Measurements from ENCODE around the gene EIF4G2. TPM values are rescaled to one million over a fixed set of nuclear protein-coding genes. Genes with fewer than 3 reads are reported as not detected.

The EIF4G2 gene
- total RNA-seq, 1 experiment from 2014 or later = 2,422 TPM

DNA sequence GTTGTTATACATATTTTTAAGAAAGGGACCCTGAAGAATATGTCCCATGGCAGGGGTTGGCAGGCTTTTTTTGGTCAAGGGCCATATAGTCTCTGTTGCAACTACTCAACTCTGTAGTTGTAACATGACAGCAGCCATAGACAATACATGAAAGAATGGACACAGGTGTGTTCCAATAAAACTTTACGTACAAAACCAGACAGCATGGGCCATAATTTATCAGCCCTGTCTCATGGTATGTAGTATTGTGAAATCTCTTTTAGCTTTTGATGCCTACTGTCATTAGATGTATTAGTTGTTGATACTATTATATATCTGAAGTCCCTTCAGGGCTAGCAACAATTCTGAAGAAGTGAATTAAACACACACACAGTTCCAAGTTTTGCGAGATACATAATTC is 46.6 kb upstream of the EIF4G2 start:
- ATAC-seq = no peak
- Histone ChIP-seq H3K4me1 (ENCODE audit: control insufficient read depth, insufficient read depth, low read length) (peaks cover 37% of the 10 kb centered on the region), H3K4me3 (ENCODE audit: low read depth in 2 of 2, low read length in 2 of 2) (peak overlapping the region in 1 of 2 experiments; percentile 87; a peak in 3 of 4 replicates), H3K27me3 (ENCODE audit: control insufficient read depth, insufficient read depth, low read length) (no peaks in the 10 kb centered on the region), H3K27ac (ENCODE audit: low read length) (peak overlapping the region; percentile 100), H3K9me3 (ENCODE audit: control insufficient read depth, insufficient read depth, low read depth, low read length) (no peaks in the 10 kb centered on the region), H3K36me3 (ENCODE audit: control insufficient read depth, insufficient read depth, low read length) (peaks cover 53% of the 10 kb centered on the region)
- CTCF ChIA-PET = interaction anchor here (1.4 kb wide), 1 partner anchor 46 kb away, joined by 3 read pairs; the partner anchor contains the start of gene EIF4G2
- no peak for DNase-seq (ENCODE audit: low read depth, low spot score)
- intact Hi-C loops (cut with micrococcal nuclease; ENCODE audit: unreplicated experiment) = loop anchor here (5.0 kb wide), 1 partner anchor 48 kb away; the partner anchor contains the start of gene EIF4G2
- POLR2A ChIA-PET = interaction anchor here (0.6 to 2.4 kb wide), 4 partner anchors 21 to 72 kb away, joined by 3 to 28 read pairs (median 4); partner anchors contain the start of gene EIF4G2
- in situ Hi-C loops (cut with HindIII; ENCODE audit: low pct_unique_long_range_greater_than_20kb, low sequenced_read_pairs) = no loop called here
- no peak for TF ChIP-seq POLR2AphosphoS5 (IDR thresholded peaks at IDR 0.05; ENCODE audit: low read depth, low read length)
- TF ChIP-seq, protein P1, sequence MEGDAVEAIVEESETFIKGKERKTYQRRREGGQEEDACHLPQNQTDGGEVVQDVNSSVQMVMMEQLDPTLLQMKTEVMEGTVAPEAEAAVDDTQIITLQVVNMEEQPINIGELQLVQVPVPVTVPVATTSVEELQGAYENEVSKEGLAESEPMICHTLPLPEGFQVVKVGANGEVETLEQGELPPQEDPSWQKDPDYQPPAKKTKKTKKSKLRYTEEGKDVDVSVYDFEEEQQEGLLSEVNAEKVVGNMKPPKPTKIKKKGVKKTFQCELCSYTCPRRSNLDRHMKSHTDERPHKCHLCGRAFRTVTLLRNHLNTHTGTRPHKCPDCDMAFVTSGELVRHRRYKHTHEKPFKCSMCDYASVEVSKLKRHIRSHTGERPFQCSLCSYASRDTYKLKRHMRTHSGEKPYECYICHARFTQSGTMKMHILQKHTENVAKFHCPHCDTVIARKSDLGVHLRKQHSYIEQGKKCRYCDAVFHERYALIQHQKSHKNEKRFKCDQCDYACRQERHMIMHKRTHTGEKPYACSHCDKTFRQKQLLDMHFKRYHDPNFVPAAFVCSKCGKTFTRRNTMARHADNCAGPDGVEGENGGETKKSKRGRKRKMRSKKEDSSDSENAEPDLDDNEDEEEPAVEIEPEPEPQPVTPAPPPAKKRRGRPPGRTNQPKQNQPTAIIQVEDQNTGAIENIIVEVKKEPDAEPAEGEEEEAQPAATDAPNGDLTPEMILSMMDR (IDR thresholded peaks at IDR 0.05) = no peak
- TF ChIP-seq REST (IDR thresholded peaks at IDR 0.05; ENCODE audit: insufficient read depth in 1 of 2, low read depth in 2 of 2, low read length in 1 of 2) = no peak
- no peak for TF ChIP-seq TCF7L2 (IDR thresholded peaks at IDR 0.05; ENCODE audit: low read depth, low read length)
- no peak for TF ChIP-seq SIN3A (IDR thresholded peaks at IDR 0.05; ENCODE audit: borderline replicate concordance, insufficient read depth, low read depth, low read length)
- no TSS peak for BruUV-seq (replicated peaks)

- H3K9me3 ChIP-seq (ENCODE audit: control insufficient read depth, insufficient read depth, low read depth, low read length) = no peaks in the 10 kb centered on the region
- in situ Hi-C loops (cut with HindIII; ENCODE audit: low pct_unique_long_range_greater_than_20kb, low sequenced_read_pairs) = no loop called here
These were observed 39.5 kb upstream of the EIF4G2 start for GRCh38 chr11:10847960-10848860.

More at GRCh38 chr11:10847960-10848860, 39.5 kb upstream of the EIF4G2 start:
- Histone ChIP-seq H3K36me3 (ENCODE audit: control insufficient read depth, insufficient read depth, low read length) (peaks cover 14% of the 10 kb centered on the region; the same call in 1 of the 2 replicates), H3K4me3 (ENCODE audit: low read depth in 2 of 2, low read length in 2 of 2) (no peak overlapping the region), H3K4me1 (ENCODE audit: control insufficient read depth, insufficient read depth, low read length) (peaks cover 4% of the 10 kb centered on the region; the same call in 1 of the 2 replicates), H3K27me3 (ENCODE audit: control insufficient read depth, insufficient read depth, low read length) (no peaks in the 10 kb centered on the region), H3K27ac (ENCODE audit: low read length) (no peak overlapping the region)
- DNase-seq (ENCODE audit: low read depth, low spot score) = no peak
- ChIA-PET CTCF (no interaction called here), POLR2A (interaction anchor here (0.6 to 2.1 kb wide), 4 partner anchors 9 to 45 kb away, joined by 3 to 11 read pairs (median 7); partner anchors contain the start of genes EIF4G2 and ZBED5)
- BruUV-seq (replicated peaks) = no TSS peak
- no peak for TF ChIP-seq REST (IDR thresholded peaks at IDR 0.05; ENCODE audit: insufficient read depth in 1 of 2, low read depth in 2 of 2, low read length in 1 of 2)
- TF ChIP-seq, protein P1 (IDR thresholded peaks at IDR 0.05) = 0 out of 2 replicates have a peak, but pooled peaks have one; percentile 11
- peak; percentile 16; the same call in 1 of the 2 replicates for ATAC-seq
- intact Hi-C loops (cut with micrococcal nuclease; ENCODE audit: unreplicated experiment) = loop anchor here (5.0 kb wide), 1 partner anchor 36 kb away; no protein-coding TSS in a partner anchor

Measured in Panc1 (cell line).